Measurements from ENCODE around the gene USP47.

DNA sequence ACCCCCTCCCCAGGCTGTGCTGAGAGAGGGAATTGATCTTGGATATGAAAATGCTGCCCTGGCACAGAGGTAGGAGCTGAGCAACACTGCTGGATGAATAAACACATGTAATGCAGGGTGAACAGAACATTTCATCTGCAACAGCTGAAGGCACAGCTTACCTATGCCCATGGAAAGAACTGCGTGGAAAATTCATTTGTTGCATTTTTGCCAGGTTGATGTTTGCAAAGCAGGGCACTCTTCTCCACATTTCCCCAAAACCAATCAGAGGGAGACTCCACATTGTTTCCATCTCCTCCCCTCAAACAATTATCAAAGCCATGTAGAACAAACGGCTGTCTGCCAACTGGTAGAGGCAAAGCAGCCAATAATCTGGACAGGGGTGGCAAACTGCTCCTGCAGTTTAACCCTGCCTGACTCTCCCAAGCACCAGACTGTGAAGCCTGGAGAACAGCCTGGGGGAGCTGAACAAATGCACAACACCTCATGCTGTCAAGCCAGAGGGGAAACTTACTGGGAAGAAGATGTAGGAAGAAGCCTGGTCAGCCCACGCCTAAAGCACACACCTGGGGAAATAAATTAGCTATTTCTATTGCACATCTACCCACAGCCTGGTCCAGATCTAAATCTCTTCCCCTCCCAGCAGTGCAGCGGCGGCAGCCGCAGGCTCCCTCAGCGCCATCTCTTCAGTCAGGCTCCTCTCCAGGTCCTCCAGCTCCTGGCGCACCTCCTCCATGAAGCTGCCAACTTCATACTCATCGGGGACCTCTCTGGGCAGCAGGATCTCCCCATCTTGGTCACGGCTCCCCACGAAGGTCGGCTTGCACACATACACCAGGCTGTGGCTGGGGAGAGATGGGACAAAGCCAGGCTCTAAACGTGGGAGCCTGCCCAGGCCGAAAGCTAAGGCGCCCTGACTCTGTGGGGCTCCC lies 122.3 kb downstream of the USP47 start:
- TF ChIP-seq, protein P1, sequence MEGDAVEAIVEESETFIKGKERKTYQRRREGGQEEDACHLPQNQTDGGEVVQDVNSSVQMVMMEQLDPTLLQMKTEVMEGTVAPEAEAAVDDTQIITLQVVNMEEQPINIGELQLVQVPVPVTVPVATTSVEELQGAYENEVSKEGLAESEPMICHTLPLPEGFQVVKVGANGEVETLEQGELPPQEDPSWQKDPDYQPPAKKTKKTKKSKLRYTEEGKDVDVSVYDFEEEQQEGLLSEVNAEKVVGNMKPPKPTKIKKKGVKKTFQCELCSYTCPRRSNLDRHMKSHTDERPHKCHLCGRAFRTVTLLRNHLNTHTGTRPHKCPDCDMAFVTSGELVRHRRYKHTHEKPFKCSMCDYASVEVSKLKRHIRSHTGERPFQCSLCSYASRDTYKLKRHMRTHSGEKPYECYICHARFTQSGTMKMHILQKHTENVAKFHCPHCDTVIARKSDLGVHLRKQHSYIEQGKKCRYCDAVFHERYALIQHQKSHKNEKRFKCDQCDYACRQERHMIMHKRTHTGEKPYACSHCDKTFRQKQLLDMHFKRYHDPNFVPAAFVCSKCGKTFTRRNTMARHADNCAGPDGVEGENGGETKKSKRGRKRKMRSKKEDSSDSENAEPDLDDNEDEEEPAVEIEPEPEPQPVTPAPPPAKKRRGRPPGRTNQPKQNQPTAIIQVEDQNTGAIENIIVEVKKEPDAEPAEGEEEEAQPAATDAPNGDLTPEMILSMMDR (conservative IDR thresholded peaks at IDR 0.05; ENCODE audit: low read depth, low read length), result no peak
- no peak for TF ChIP-seq EZH2phosphoT487 (IDR thresholded peaks at IDR 0.05; ENCODE audit: borderline replicate concordance, low read length)

All from PC-3 (cell line).